NCI-H774 (cell line): ENCODE results near the gene RASL10A.

Experiments
- DNase-seq: peaks from one replicate; lab custom pipeline; 2025; lab: John Stamatoyannopoulos, UW

The RASL10A gene

GRCh38 chr22:29306175-29306834 is 9.2 kb downstream of the RASL10A start, which contains the start of gene GAS2L1:
Gene GAS2L1, plus strand, starts transcription at chr22:29306650. Its CDS starts 1,456 bp downstream, at chr22:29308106.
- peak; percentile 20 for DNase-seq

DNA sequence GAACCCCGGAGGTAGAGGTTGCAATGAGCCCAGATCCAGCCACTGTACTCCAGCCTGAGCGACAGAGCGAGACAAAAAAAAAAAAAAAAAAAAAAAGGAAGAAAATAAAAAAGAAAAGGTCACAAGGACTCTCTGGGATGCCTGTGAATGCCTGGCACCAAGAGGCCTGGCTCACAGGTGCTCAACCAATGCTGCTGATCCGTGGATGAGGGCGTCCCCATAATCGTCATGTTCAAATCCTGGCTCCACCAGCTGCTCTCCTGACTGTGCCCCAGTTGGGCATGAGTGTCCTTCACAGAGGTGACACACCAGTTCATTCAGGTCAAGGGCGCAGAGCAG is 9.7 kb downstream of the RASL10A start:
- DNase-seq = no peak

- DNase-seq = no peak
Measured at GRCh38 chr22:29302681-29303465, 12.6 kb downstream of the RASL10A start.

DNA sequence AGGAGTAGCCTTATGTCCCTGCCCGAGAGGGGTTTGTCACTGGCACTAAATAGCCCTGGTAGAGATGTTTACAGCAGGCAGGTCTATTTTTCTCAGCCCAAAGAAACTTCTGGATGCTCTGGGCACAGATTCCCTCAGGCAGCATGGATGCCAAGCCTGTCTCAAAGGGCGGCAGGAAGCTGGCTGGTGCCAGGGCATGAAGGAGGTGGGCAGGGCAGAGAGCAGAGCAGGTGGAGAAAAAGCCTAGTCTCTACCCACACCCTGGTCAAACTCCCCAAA is 13.2 kb downstream of the RASL10A start:
- DNase-seq = no peak

- no peak for DNase-seq
Measured at GRCh38 chr22:29301716-29302401, 13.6 kb downstream of the RASL10A start.

- DNase-seq = no peak
Measured at GRCh38 chr22:29300807-29301601, 14.5 kb downstream of the RASL10A start.

- DNase-seq = no peak
Measured at GRCh38 chr22:29300467-29300806, 15.1 kb downstream of the RASL10A start.

DNA sequence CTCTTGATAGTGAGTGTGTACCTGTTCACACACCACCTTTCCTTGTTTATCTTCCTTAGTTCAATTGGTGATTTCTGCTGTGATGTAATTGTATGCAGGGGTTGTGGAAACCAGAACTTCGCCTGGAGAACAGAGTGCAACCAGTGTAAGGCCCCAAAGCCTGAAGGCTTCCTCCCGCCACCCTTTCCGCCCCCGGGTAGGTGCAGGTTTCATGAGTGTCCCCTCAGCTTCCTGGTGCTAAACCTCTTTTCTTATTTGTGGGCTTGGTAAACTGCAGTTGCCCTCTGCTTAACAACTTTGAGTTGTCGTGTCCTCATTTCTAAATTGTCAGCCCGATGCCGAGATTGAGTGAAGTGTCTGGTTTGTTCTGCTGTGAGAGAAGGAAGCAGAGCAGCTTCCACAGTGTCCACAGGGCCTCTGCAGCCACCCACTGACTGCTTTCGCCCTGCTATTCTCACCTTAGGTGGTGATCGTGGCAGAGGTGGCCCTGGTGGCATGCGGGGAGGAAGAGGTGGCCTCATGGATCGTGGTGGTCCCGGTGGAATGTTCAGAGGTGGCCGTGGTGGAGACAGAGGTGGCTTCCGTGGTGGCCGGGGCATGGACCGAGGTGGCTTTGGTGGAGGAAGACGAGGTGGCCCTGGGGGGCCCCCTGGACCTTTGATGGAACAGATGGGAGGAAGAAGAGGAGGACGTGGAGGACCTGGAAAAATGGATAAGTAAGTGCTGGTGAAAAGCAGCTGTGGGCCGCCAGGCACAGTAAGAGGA is 16.2 kb downstream of the RASL10A start:
- no peak for DNase-seq

- no peak for DNase-seq
Measured at GRCh38 chr22:29298641-29299040, 16.9 kb downstream of the RASL10A start.

GRCh38 chr22:29292379-29292778 is 23.1 kb downstream of the RASL10A start:
- DNase-seq = no peak

GRCh38 chr22:29291215-29291614 is 24.3 kb downstream of the RASL10A start:
- no peak for DNase-seq

- no peak for DNase-seq
Measured at GRCh38 chr22:29290061-29290460, 25.4 kb downstream of the RASL10A start.

DNA sequence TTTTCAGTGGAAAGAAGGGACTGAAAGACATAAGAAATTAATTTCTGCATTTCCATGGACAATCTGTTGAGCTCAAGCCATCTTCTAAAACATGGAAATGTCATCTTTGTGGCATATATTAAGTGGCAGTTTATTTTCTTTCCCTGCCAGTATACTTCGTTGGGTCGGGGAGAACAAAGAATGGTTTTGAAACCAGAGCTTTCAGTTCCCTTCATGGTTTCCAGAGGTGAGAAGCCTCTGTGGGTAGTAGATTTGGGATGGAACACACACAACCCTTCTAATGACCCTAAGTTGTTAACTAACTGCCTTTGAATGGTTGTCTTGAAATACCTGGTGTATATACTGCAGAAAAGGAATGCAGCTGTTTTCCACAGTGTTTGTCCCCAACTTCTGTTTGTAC is 26.7 kb downstream of the RASL10A start:
- DNase-seq = no peak

GRCh38 chr22:29284196-29284595 is 31.3 kb downstream of the RASL10A start:
- no peak for DNase-seq

DNA sequence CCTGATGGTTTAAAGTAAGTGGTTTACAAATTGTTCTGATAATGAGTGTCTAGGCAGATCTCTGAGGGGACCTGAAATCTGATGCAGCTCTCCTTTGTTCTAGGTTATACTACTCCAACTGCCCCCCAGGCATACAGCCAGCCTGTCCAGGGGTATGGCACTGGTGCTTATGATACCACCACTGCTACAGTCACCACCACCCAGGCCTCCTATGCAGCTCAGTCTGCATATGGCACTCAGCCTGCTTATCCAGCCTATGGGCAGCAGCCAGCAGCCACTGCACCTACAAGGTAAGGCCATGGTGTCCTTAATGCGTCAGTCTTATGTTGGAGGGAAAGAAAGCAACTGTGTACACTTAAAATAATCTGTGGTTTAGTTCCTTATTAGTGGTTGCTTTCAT is 37.6 kb downstream of the RASL10A start:
- no peak for DNase-seq

DNA sequence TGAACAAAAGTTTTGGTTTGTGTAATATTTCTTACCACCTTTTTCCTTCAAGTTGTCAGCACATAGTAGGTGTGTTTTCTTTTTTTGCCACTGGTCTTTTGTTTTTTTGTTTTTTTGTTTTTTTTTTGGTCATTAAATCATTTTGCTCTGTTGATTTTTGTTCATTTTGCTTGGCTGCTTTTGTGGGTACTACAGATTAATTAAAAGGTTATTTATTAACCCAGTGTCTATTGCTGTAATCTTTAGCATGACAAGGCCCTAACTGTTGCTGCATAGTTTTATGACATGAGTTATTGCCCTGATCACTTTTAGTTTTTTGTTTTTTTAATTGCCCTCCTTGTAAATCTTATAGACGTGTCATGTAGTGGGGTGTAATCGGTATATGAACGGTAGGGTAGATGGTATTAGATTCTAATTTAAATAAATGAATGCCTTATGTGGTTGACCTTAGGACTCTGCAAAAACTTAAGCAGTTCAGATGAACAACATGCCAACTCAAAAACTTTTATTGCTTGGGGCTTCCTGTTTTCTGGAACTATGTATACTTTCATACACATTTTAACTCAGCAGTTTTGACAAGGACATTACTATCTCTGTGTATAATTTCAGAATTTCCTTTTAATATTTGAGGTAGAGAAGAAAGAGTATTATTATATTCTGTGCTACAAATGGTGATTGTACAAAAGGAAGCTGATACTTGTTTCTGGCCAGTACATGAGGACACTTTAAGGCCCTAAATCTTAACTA is 39.5 kb downstream of the RASL10A start:
- DNase-seq = no peak

GRCh38 chr22:29275167-29275566 is 40.3 kb downstream of the RASL10A start:
- no peak for DNase-seq

DNA sequence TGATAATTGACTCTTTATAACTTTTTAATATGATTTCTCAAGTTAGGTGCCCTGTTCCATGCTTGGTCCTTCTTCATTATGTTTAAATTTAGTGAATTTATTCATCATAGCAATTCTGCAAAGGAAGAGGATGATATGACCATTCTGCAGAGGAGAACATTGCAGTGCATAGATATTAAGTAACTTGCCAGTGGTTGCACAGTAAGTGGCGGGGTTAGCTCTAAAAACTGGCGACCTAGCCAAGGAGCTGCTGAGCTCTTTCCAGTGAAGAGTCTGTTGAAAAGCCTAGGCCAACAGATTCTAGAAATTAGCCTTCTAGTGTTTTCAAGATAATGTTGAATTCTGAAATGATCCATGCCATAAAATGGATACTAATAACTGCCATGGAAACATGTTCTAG is 42.9 kb downstream of the RASL10A start:
- DNase-seq = no peak

DNA sequence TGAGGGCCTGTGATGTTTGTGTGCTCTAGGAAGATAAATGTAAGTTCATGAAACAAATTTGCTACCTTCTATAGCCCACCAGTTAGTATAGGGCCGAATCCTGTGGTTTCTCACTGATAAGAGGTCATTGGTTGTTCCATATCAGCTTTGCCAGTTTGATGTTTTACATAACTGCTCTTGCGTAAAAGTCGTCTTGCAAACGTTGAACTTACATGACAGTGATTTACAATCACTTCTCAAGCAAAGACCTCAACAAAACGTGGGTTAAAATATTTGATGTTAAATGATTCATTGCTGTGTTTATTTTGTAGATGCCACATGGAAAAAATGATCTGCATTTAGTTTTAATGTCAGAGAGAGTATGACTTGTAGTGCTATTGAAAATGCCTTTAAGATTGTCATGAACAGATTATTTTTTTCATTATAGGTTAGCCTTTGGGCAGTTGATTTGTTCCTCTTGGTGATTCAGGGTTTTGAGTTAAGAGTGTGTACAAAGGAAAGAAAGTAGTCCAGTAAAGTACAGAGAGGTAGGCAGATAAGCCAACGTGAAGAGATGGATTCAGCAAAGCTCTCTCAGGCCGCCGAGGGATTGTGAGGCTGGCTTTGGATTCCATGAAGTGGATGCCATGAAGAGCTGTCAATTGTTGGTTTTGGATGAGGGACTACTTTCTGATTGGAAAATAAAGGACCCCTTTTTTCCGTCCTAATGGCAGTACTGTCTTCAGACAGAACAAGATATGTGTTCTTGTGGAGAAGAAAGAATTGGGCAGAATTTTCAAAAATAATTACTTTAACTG is 44.8 kb downstream of the RASL10A start:
- DNase-seq = no peak

GRCh38 chr22:29269731-29270474 is 45.6 kb downstream of the RASL10A start:
- no peak for DNase-seq
